Testis (tissue), 3 donors: ENCODE measurements around the gene ENKD1. TPM values are rescaled to one million over a fixed set of nuclear protein-coding genes. Genes with fewer than 3 reads are reported as not detected.
A peak's percentile ranks its signal among the peaks of the same experiment; 100 is the strongest.

ENCODE experiments used
- DNase-seq: peaks from one replicate; pipeline ENCODE4 v3.0.0-alpha.2; 2019
- H3K27ac ChIP-seq, 2 donors: fragments of 200-600 bp; sonication (generic); one replicate each; pipeline ENCODE4 v1.5.1; 2019
- H3K27me3 ChIP-seq: fragments of 200-600 bp; sonication (generic); one replicate; pipeline ENCODE4 v1.5.1; 2019
- H3K36me3 ChIP-seq: fragments of 200-600 bp; sonication (generic); one replicate; pipeline ENCODE4 v1.5.1; 2017; ENCODE audit warnings: low read depth; ENCODE audit errors: missing control alignments
- H3K4me1 ChIP-seq: fragments of 200-600 bp; sonication (generic); one replicate; pipeline ENCODE4 v1.5.1; 2019
- H3K4me3 ChIP-seq, 2 donors: fragments of 200-600 bp; sonication (generic); one replicate each; pipeline ENCODE4 v1.5.1; 2017 to 2019
- H3K9me3 ChIP-seq: fragments of 200-600 bp; sonication (generic); one replicate; pipeline ENCODE4 v1.5.1; 2017
- CTCF ChIP-seq, 3 experiments: fragments of 450-650 bp in 2 of 3; fragments of 200-600 bp in 1 of 3; sonication (generic) in 1 of 3; IDR thresholded peaks; one replicate each; pipeline ENCODE4 v1.5.1; 2016 to 2019; ENCODE audit warnings: antibody characterized with exemption in 3 of 3, mild to moderate bottlenecking in 2 of 3, moderate library complexity in 1 of 3
- POLR2A ChIP-seq: fragments of 450-650 bp; IDR thresholded peaks from one replicate; pipeline ENCODE4 v1.6.1; 2017; ENCODE audit warnings: antibody characterized with exemption, mild to moderate bottlenecking, moderate library complexity
- WGBS, 2 donors: methylation state at CpG; one replicate each; pipeline ENCODE4 v1.1.5; 2018; 5-methylcytosine and 5-hydroxymethylcytosine counted together
- intact Hi-C: fragments of 100-400 bp; cut with DNase I; formaldehyde crosslinking; loops from one replicate; pipeline ENCODE4 v1.15.1; 2023; ENCODE audit warnings: low total_unique reads
- polyA plus RNA-seq: library from polyadenylated mRNA; stranded (reverse); fragments of 350-450 nt; fragmentation: Illumina TruSeq; extraction: RNeasy Lipid Tissue Mini Kit (QIAGEN cat#74804); gene quantifications from one replicate; pipeline ENCODE4 v1.2.3, GENCODE V29; 2014; ENCODE audit warnings: low read depth, low replicate concordance; ENCODE audit not compliant: insufficient read depth
- total RNA-seq, 2 donors: library from RNA; depleted of rRNA; stranded (reverse); fragments of >200 nt; gene quantifications; one replicate each; pipeline ENCODE4 v1.2.3, GENCODE V29; 2016

The ENKD1 gene
- total and polyA plus RNA-seq, 3 donors from 2014 or later: 37.7 to 53.3 (median 47.5) TPM

DNA sequence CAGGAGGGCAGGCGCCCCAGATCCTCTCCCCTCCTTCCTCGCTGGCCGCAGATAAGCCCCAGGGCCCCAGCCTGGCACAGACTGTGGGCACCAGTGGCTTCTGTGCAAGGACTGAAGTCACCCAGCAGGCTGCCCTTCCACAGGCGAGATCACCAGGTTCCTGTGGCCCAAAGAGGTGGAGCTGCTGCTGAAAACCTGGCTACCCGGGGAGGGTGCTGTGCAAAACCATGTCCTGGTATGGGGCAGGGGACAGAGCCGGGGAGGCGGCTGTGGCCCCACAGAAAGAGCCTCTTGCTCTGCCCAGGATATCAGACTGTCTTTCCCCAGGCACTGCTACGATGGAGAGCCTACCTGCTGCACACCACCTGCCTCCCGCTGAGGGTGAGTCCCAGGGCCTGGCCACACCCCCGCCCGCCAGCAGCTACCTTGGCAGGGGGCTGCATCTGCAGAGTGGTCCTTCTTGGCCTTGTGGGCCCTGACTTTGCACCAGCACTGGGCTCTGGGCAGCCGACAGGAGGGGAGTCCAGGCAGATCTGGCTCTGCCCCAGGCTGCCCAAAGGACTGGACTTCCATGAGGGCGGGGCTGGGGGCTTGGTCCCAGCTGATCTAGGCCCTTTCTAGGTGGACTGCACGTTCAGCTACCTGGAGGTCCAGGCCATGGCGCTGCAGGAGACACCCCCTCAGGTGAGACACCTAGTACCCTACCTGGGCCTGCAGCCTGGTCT lies 21.0 kb downstream of the ENKD1 start:
- H3K27me3 ChIP-seq: no peaks in the 10 kb centered on the region
- peak overlapping the region in 1 of 2 donors; percentile 54 for H3K4me3 ChIP-seq
- 85% methylated on average over 14 of the region's 15 CpGs; no CpG with 5 or more reads in 1 of the 2 donors for WGBS, 2 donors
- DNase-seq: no peak
- H3K27ac ChIP-seq: no peak overlapping the region
- no peak for TF ChIP-seq CTCF (IDR thresholded peaks at IDR 0.05)
- TF ChIP-seq POLR2A: no peak
- H3K9me3 ChIP-seq: no peaks in the 10 kb centered on the region
- intact Hi-C loops: loop anchor here (10.0 kb wide), 1 partner anchor 101 kb away; no protein-coding TSS in a partner anchor
- H3K4me1 ChIP-seq: peaks cover 3% of the 10 kb centered on the region
- no peaks in the 10 kb centered on the region for H3K36me3 ChIP-seq

DNA sequence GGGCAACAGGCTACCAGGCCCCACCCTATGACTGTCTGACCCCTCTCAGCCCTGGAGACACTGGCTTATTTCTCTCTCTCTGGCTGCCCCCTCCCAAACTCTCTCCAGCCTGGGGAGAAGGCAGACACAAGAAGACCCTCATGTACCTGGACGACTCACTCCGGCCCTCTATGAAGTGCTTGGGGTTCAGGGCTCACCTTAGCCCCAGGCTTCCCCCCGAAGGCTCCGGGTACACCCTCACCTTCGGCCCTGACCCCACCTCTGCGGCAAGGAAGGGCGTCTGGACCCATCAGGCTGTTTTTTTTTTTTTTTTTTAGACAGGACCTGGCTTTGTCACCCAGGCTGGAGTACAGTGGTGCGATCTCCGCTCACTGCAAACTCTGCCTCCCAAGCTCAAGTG lies 22.5 kb downstream of the ENKD1 start:
- peaks cover 3% of the 10 kb centered on the region for H3K4me1 ChIP-seq
- no peak overlapping the region for H3K4me3 ChIP-seq
- 53 to 69% methylated on average over 9 of the region's 9 CpGs for WGBS, 2 donors
- TF ChIP-seq POLR2A: no peak
- TF ChIP-seq CTCF (IDR thresholded peaks at IDR 0.05): no peak
- DNase-seq: no peak
- H3K27me3 ChIP-seq: no peaks in the 10 kb centered on the region
- no peaks in the 10 kb centered on the region for H3K36me3 ChIP-seq
- no peaks in the 10 kb centered on the region for H3K9me3 ChIP-seq
- intact Hi-C loops: loop anchor here (10.0 kb wide), 1 partner anchor 99 kb away; no protein-coding TSS in a partner anchor
- no peak overlapping the region for H3K27ac ChIP-seq

- Histone ChIP-seq H3K4me1 (no peaks in the 10 kb centered on the region), H3K36me3 (no peaks in the 10 kb centered on the region), H3K27me3 (no peaks in the 10 kb centered on the region), H3K4me3 (no peak overlapping the region), H3K27ac (no peak overlapping the region), H3K9me3 (no peaks in the 10 kb centered on the region)
- WGBS, 2 donors: 44 to 61% methylated on average over 4 to 10 of the region's 10 CpGs
- TF ChIP-seq POLR2A (no peak), CTCF (IDR thresholded peaks at IDR 0.05) (no peak)
- intact Hi-C loops: loop anchor here (10.0 kb wide), 1 partner anchor 97 kb away; no protein-coding TSS in a partner anchor
- peak; percentile 73 for DNase-seq
These were observed 24.5 kb downstream of the ENKD1 start for GRCh38 chr16:67641779-67642708.

GRCh38 chr16:67637625-67638024 lies 28.9 kb downstream of the ENKD1 start:
- no peak overlapping the region for H3K4me3 ChIP-seq
- H3K27ac ChIP-seq: no peak overlapping the region
- TF ChIP-seq POLR2A: no peak
- TF ChIP-seq CTCF (IDR thresholded peaks at IDR 0.05): no peak
- WGBS, 2 donors: 87 to 90% methylated on average over 12 of the region's 12 CpGs
- H3K27me3 ChIP-seq: no peaks in the 10 kb centered on the region
- no peaks in the 10 kb centered on the region for H3K36me3 ChIP-seq
- intact Hi-C loops: no loop called here
- H3K4me1 ChIP-seq: peaks cover 2% of the 10 kb centered on the region
- H3K9me3 ChIP-seq: no peaks in the 10 kb centered on the region
- no peak for DNase-seq
